Mammary epithelial cell (primary cell): Measurements from ENCODE around the gene RAD51B.

Source experiments
- EZH2 ChIP-seq: IDR thresholded peaks from 2 replicates; pipeline ENCODE4 v1.6.1; 2012; ENCODE audit warnings: low read length, inconsistent platforms, borderline replicate concordance
- TF ChIP-seq, protein P1 (sequence below), 2 donors: IDR thresholded peaks in 1 of 2; conservative IDR thresholded peaks in 1 of 2; 2 replicates each; pipeline ENCODE4 v1.5.1; 2011 to 2012; ENCODE audit warnings: inconsistent platforms in 2 of 2, low read length in 2 of 2, mild to moderate bottlenecking in 2 of 2, control low read depth in 1 of 2, low read depth in 1 of 2; ENCODE audit not compliant: insufficient read depth in 1 of 2; ENCODE audit errors: extremely low read depth in 1 of 2

DNA sequence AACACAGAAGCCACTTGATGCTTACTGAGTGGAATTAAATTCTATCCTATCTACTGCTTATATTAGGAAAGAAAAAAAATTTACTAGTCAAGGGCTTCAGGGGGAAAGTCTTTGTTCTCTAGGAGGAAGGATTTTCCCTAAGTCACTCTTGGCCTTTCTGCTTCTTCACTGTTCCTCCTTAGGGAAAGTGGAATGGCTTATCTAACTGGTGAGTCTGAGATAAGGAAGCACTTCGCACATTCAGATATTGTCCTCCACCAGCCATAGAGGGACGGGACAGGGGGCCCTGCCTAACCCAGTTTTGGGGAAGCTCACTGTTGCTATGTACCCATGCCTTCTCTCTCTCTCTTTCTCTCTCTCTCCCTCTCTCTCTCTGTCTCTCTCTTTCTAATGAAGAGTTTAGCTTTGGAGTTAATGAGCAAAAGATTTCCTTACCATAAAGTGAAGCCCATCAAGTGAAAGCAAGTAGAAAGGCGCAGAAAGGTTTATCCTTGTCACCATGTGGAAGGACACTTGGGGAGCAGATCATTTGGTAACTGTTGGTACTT lies 522.7 kb downstream of the RAD51B start:
- TF ChIP-seq, protein P1, sequence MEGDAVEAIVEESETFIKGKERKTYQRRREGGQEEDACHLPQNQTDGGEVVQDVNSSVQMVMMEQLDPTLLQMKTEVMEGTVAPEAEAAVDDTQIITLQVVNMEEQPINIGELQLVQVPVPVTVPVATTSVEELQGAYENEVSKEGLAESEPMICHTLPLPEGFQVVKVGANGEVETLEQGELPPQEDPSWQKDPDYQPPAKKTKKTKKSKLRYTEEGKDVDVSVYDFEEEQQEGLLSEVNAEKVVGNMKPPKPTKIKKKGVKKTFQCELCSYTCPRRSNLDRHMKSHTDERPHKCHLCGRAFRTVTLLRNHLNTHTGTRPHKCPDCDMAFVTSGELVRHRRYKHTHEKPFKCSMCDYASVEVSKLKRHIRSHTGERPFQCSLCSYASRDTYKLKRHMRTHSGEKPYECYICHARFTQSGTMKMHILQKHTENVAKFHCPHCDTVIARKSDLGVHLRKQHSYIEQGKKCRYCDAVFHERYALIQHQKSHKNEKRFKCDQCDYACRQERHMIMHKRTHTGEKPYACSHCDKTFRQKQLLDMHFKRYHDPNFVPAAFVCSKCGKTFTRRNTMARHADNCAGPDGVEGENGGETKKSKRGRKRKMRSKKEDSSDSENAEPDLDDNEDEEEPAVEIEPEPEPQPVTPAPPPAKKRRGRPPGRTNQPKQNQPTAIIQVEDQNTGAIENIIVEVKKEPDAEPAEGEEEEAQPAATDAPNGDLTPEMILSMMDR (conservative IDR thresholded peaks at IDR 0.05 in 1 of 2, IDR thresholded peaks at IDR 0.05 in 1 of 2; ENCODE audit: extremely low read depth in 1 of 2, insufficient read depth in 1 of 2, low read depth in 1 of 2, low read length in 2 of 2), result no peak
- TF ChIP-seq EZH2, result no peak
